ENCODE data around the gene PLCB4. TPM values are rescaled to one million over a fixed set of nuclear protein-coding genes. Genes with fewer than 3 reads are reported as not detected.

PLCB4 gene
- total RNA-seq, 2 donors from 2014 or later: 15.3 to 24.1 TPM

GRCh38 chr20:9363673-9364072 is 294.8 kb downstream of the PLCB4 start:
- Histone ChIP-seq H3K4me1 (ENCODE audit: control insufficient read depth in 1 of 2, low read depth in 2 of 2) (peaks cover 7 to 37% of the 10 kb centered on the region in 2 donors), H3K27ac (no peak overlapping the region), H3K27me3 (replicated peaks; ENCODE audit: insufficient read depth) (no peaks in the 10 kb centered on the region), H3K9me3 (no peaks in the 10 kb centered on the region), H3K36me3 (no peaks in the 10 kb centered on the region), H3K4me3 (no peak overlapping the region)
- DNase-seq (ENCODE audit: low spot score) (no peak), ATAC-seq (ENCODE audit: insufficient number of reproducible peaks, low FRiP score, low read depth) (no peak)
- no peak for TF ChIP-seq CTCF (IDR thresholded peaks at IDR 0.05)

- no peak overlapping the region for H3K4me3 ChIP-seq
- H3K27me3 ChIP-seq (replicated peaks; ENCODE audit: insufficient read depth): no peaks in the 10 kb centered on the region
- peaks cover 3 to 22% of the 10 kb centered on the region in 2 donors for H3K4me1 ChIP-seq (ENCODE audit: control insufficient read depth in 1 of 2, low read depth in 2 of 2)
- no peak for TF ChIP-seq CTCF (IDR thresholded peaks at IDR 0.05)
- H3K36me3 ChIP-seq: no peaks in the 10 kb centered on the region
- no peak overlapping the region for H3K27ac ChIP-seq
- H3K9me3 ChIP-seq: no peaks in the 10 kb centered on the region
- no peak for ATAC-seq (ENCODE audit: insufficient number of reproducible peaks, low FRiP score, low read depth)
- no peak for DNase-seq (ENCODE audit: low spot score)
Measured at GRCh38 chr20:9367328-9367727, 298.4 kb downstream of the PLCB4 start.

- no peak overlapping the region for H3K27ac ChIP-seq
- no peak for DNase-seq (ENCODE audit: low spot score)
- TF ChIP-seq CTCF (IDR thresholded peaks at IDR 0.05): no peak
- H3K4me1 ChIP-seq (ENCODE audit: control insufficient read depth in 1 of 2, low read depth in 2 of 2): peaks cover 0 to 19% of the 10 kb centered on the region in 2 donors
- no peaks in the 10 kb centered on the region for H3K9me3 ChIP-seq
- H3K36me3 ChIP-seq: no peaks in the 10 kb centered on the region
- no peak overlapping the region for H3K4me3 ChIP-seq
- H3K27me3 ChIP-seq (replicated peaks; ENCODE audit: insufficient read depth): no peaks in the 10 kb centered on the region
- no peak for ATAC-seq (ENCODE audit: insufficient number of reproducible peaks, low FRiP score, low read depth)
Measured at GRCh38 chr20:9367746-9368145, 298.9 kb downstream of the PLCB4 start.

- ATAC-seq (ENCODE audit: insufficient number of reproducible peaks, low FRiP score, low read depth) (no peak), DNase-seq (ENCODE audit: low spot score) (no peak)
- peaks cover 7 to 26% of the 10 kb centered on the region in 2 donors for H3K4me1 ChIP-seq (ENCODE audit: control insufficient read depth in 1 of 2, low read depth in 2 of 2)
- no peaks in the 10 kb centered on the region for H3K9me3 ChIP-seq
- no peaks in the 10 kb centered on the region for H3K36me3 ChIP-seq
- H3K27me3 ChIP-seq (replicated peaks; ENCODE audit: insufficient read depth): no peaks in the 10 kb centered on the region
- H3K4me3 ChIP-seq: no peak overlapping the region
- no peak for TF ChIP-seq CTCF (IDR thresholded peaks at IDR 0.05)
- H3K27ac ChIP-seq: peak overlapping the region in 1 of 2 donors; percentile 26
Measured at GRCh38 chr20:9368893-9369292, 300.0 kb downstream of the PLCB4 start.

- Histone ChIP-seq H3K4me3 (no peak overlapping the region), H3K36me3 (no peaks in the 10 kb centered on the region), H3K27me3 (replicated peaks; ENCODE audit: insufficient read depth) (no peaks in the 10 kb centered on the region), H3K4me1 (ENCODE audit: control insufficient read depth in 1 of 2, low read depth in 2 of 2) (peaks cover 14 to 33% of the 10 kb centered on the region in 2 donors), H3K27ac (peak overlapping the region in 1 of 2 donors; percentile 26), H3K9me3 (no peaks in the 10 kb centered on the region)
- ATAC-seq (ENCODE audit: insufficient number of reproducible peaks, low FRiP score, low read depth): no peak
- DNase-seq (ENCODE audit: low spot score): no peak
- no peak for TF ChIP-seq CTCF (IDR thresholded peaks at IDR 0.05)
Measured at GRCh38 chr20:9369557-9369956, 300.7 kb downstream of the PLCB4 start.

Measured in thoracic aorta (tissue), 2 donors.